GM19193 (cell line): ENCODE results near the gene ANO3.

Experiments used
- POLR2A ChIP-seq: IDR thresholded peaks from 4 replicates; pipeline ENCODE4 v1.6.1; 2011; ENCODE audit not compliant: insufficient read depth, insufficient read length; ENCODE audit errors: extremely low read depth

Gene ANO3

DNA sequence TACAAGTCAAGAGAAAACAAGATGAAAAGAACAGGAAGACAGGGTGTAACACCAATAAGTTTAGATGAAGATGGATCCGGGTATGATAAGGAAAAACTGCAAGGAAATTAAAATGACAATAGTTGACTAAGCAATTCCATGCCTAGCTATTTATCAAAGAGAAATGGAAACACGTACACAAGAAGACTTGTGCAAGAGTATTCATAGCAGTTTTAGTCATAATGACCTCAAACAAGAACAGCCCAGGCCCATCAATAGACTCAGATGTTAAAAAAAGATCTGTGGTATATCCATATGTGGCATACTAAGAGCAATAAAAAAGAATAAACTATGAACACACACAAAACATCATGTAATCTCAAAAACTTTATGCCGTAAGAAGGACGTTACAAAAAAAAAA, 356.8 kb downstream of the ANO3 start:
- no peak for TF ChIP-seq POLR2A

DNA sequence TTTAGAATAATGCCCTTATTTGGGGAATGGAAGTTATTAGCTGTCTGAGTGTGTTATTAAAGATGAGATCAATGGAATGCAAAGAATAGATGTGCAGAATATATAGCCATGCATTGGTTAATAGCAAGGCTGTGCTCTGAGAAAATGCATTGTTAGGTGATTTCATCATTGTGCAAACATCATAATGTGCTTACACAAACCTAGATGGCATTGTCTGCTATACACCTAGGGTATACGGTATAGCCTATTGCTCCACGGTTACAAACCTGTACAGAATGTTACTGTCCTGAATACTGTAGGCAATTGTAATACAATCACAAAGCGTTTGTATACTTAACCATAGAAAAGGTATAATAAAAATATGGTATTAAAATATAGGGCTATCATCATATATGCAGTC, 364.4 kb downstream of the ANO3 start:
- no peak for TF ChIP-seq POLR2A

DNA sequence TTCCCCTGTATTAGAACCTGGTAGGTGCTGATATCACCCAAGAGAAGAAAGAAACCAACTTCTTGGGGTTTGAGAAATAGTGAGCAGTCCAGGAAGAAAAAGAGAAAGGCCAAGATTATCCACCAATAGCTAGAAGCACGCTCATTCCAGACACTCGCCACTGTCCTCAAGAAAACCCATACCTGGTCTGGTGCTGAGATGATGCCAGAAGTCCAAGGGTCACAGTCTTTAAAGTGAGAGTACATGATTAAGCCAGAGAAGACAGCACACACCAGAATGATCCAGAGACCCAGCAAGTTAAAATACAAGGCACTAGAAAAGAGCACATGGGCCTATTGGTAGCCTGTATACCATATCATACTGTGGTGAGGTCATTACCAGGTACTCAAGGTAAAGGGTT, 366.3 kb downstream of the ANO3 start:
- no peak for TF ChIP-seq POLR2A

DNA sequence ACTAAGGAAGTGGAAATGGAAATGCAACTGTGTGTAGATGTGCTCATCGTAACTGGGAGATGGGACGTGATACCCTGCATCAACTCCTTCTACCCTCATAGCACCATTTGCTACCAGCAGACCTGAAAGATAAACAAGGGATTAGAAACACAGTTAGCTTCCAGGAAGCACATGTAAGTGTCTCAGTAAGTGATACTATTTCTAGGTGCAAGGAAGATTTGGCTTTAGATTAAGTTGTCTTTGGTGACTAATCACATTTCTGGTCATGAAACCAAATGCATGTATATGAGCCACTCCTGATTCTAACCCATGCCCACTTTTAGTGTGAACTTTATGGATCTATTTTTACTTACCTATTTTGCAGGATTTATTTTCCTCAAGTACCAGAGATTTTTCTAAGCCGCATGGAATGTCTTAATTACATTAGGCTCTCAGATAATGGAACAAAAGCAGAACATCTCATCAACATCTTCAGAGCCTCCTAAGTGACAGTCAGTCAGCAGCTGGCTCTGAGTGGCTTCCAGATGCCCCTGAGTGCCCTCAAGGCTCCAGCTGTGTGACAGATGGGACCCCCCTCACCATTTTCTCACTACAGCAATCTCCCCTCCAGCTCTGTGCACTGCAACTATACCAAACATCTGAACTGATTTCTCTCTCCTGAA, 368.8 kb downstream of the ANO3 start:
- TF ChIP-seq POLR2A = no peak

DNA sequence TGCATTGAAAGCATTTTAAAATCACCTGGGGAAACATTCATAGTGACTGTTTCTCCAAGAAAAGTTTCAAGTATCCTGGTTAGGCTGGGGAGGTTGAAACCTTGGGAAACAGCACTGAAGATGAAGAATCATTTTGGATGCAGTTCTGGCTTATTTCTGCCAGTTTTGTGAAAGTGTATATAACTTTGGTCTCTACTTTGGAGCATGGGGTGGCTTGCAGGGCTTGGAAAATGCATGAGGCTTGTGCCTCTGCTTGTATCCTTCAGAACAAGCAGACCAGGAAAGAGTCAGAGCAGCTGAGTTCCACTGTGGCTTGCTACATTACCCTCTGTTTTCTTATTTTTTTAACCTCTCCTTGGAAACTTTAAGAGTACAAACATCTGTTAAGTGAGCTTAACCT, 370.5 kb downstream of the ANO3 start:
- no peak for TF ChIP-seq POLR2A

DNA sequence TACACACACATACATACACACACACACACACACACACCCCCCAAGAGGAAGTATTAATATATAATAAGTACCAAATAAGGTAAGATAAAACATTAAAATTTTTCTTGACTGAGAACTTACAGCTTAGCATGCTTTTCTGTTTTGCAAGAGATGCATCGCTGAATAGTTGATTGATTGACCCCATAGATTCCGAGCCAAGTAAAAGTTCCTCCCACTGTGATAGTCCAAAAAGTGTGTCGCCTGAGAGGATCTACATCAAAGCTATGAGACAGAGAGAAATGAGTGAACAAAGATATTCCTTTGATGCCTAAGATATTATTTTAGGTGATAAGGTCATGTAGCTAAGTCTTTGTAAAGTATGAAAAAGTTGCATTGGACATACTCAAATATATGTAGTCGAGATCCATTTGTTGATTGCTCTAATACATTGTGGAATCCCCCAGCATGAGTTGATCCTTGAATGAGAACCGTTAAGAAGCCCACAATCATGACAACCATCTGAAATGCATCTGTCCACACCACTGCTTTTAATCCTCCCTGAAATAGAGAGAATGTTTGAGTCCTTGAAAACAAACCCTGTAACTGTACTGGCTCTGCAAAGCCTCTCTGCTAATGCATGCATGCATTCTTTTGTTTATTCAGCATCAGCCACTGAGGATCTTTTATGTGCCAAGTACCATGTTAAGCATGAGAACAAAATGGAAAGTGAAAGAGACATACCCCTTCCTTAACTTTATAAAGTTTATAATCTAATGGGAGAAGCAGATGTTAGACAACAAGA, 371.7 kb downstream of the ANO3 start:
- no peak for TF ChIP-seq POLR2A

DNA sequence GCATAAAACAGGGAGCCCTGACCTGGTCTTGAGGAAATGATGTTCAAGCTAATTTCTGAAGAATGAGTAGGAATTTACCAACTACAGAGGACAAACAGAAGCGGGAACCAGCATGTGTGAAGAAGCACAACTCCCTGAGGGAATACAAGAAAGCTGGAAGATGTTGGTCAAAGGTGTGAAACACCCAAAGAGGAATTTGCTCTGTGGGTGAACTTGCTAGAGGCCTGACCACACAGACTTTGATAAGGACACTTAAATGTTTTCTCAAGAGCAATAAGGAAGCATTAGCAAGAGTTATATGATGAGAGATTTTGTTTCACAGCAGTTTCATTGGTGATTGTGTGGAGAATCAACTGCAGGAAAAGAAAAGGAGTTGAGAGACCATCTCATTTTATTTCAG, 372.3 kb downstream of the ANO3 start:
- no peak for TF ChIP-seq POLR2A

DNA sequence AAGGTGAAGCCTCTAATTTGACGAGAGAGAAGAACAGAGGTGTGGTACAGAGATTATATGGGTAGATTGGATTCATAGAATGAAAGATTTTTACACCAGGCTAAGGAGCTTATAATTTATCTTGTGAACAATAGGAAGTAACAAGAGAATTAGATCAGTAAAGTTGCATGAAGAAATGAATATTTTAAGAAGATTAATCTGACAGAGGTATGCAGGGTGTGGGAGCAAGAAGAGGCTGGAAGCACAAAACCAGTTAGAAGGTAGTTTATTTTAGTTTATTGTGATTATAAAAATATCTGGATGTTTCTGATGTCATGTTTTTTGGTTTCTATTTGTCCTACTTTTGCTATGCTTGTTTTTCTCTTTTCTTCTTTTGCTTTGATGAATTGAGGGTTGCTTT, 374.3 kb downstream of the ANO3 start:
- no peak for TF ChIP-seq POLR2A

DNA sequence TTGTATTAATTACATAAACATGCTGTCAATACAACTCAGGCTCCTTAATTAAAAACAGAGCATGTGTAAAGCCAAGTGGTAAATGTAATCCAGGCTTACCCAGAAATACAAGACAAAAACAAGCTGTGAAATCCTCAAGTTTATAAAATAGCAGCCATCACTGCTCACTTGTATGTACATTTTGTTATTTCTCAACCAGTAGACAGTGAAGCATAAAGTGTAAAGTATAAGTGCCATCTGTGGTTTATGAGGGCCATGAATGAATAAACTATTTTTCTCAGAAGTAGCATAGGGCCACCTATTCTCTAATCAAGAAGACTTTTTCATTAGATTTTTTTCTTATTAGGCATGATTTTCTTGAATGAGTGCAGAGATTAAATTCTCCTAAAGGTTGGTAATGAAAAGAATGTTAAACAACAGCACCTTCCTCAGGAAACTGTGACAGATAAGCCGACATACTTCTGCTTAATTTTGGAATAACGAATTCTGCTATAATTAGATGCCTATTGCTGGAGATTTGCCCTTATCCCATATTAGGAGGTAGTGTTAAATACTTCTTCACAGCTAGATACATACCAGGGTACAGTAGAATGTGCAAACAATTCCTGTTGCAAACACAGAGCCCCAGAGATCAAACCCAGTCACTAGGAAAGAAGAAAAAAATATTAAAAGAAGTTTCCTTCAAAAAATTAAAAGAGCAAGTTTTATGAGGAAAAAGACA, 377.0 kb downstream of the ANO3 start:
- TF ChIP-seq POLR2A = no peak

DNA sequence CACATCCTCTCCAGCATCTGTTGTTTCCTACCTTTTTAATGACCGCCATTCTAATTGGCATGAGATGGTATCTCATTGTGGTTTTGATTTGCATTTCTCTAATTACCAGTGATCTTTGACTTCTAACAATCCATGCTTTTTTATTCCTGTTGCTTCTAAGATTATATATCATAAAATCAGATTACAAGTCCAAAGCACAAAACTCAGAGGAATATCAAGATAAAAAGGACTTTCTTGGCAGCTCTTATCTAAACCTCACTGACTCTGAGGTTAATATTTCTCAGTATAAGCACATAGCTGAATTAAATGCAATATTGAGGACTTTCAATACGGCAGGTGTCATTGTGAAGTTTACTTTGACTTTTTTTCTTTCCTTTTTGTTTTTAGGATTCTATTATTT, 378.6 kb downstream of the ANO3 start:
- TF ChIP-seq POLR2A = no peak

DNA sequence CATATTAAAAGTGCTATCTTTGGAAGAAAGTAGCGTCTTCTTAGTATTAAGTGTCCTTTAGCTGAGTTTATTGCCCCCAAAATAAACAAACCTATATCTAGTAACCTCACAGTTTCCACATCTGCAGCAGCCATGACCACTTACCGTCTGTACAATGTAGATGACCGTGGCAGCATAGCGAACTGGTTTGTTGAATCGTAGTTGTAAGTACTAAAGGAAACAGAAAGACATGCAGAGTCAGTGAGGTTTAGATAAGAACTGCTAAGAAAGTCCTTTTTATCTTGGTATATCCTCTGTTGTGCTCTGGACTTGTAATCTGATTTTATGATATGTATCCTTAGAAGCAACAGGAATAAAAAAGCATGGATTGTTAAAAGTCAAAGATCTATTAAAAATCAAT, 380.6 kb downstream of the ANO3 start:
- no peak for TF ChIP-seq POLR2A
